ENCODE results near the gene SPATA20. TPM values are rescaled to one million over a fixed set of nuclear protein-coding genes. Genes with fewer than 3 reads are reported as not detected.

The SPATA20 gene
- total RNA-seq, 1 donor from 2014 or later, result 27.7 TPM

DNA sequence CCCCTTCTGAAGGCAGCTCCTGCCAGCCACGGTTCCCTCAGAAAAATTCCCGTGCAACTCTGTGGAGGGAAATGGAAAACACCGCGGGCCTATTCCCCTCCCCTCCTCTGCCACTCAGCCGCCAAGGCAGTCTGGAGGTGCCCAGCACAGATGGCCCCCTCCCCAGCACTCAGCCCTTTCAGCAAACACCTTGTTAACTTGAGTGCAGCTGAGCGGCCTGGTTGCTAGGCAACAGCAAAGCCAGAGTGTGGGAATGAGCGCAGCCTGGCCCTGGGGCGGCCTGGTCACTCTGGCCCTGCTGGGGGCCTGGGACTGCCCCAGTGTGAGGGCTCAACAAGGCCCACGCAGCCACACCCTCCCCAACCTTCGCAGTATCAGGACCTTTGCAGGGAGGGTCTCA lies 46.3 kb downstream of the SPATA20 start:
- H3K4me1 ChIP-seq (ENCODE audit: control insufficient read depth in 3 of 3, insufficient read depth in 3 of 3, low read length in 3 of 3), result peaks cover 16 to 20% (median 18%) of the 10 kb centered on the region in 3 donors
- H3K36me3 ChIP-seq (ENCODE audit: control insufficient read depth in 3 of 3, insufficient read depth in 3 of 3, low read length in 3 of 3), result no peaks in the 10 kb centered on the region
- no peak overlapping the region for H3K27ac ChIP-seq (ENCODE audit: low read depth, low read length)
- H3K27me3 ChIP-seq (ENCODE audit: control insufficient read depth in 3 of 3, insufficient read depth in 3 of 3, low read length in 3 of 3), result no peaks in the 10 kb centered on the region
- H3K9ac ChIP-seq (ENCODE audit: low read depth in 1 of 3, low read length in 3 of 3), result no peak overlapping the region
- H3K9me3 ChIP-seq (ENCODE audit: control insufficient read depth in 3 of 3, low read length in 3 of 3), result no peaks in the 10 kb centered on the region
- no peak overlapping the region for H3K4me3 ChIP-seq (ENCODE audit: low read length in 3 of 3)

DNA sequence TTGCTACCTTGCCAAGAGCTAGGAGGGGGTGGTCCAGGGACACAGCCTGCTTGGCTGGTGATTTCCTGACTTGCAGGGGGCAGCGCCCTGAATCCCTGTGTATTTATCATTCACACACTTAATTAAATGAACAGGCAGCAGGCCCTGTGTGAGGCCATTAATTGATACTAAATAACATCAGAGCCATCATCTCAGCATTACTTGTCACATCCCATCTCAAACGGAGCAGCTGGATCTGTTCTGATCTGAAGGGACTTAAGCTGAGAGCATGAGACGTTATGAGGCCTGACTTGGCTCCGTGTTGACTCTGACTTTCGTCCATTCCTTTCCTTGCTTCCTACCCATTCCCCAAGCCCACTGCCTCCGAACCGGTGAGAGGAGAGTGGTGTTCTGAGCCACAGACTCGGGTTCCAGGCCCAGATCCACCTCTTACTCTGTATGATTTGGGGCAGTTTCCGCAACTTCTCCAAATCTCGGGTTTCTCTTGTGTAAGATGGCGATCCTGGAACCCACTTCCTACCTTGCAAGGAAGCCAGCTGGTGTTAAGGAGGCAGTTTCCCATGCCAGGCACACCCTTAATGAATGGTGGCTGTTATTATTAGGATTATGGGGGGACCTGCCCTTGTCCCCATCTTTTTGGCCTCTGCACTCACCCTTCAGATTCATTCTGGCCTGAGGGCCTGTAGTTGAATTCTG lies 47.3 kb downstream of the SPATA20 start:
- H3K9me3 ChIP-seq (ENCODE audit: control insufficient read depth in 3 of 3, low read length in 3 of 3), result no peaks in the 10 kb centered on the region
- H3K36me3 ChIP-seq (ENCODE audit: control insufficient read depth in 3 of 3, insufficient read depth in 3 of 3, low read length in 3 of 3), result no peaks in the 10 kb centered on the region
- no peak overlapping the region for H3K9ac ChIP-seq (ENCODE audit: low read depth in 1 of 3, low read length in 3 of 3)
- H3K27me3 ChIP-seq (ENCODE audit: control insufficient read depth in 3 of 3, insufficient read depth in 3 of 3, low read length in 3 of 3), result no peaks in the 10 kb centered on the region
- H3K4me3 ChIP-seq (ENCODE audit: low read length in 3 of 3), result no peak overlapping the region
- no peak overlapping the region for H3K27ac ChIP-seq (ENCODE audit: low read depth, low read length)
- peaks cover 11 to 14% (median 12%) of the 10 kb centered on the region in 3 donors for H3K4me1 ChIP-seq (ENCODE audit: control insufficient read depth in 3 of 3, insufficient read depth in 3 of 3, low read length in 3 of 3)

DNA sequence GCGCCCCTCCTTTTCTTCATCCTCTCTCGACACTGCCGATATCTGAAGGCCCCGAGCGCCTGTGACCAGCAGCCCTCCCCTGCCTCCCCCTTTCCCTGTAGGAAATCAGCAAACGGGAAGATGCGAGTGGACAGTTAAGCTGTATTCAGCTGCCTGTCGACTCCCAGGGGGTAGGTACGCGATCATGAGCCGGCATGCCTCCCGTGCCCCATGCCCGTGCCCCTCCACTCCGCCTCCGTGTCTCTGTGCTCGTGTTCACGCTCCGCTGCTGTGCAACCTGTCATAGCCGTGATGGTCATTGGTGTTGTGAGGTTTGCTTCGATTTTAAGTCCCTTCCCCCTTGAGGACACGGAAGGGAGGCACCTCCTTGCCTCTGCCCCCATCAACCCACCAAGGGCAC lies 47.9 kb downstream of the SPATA20 start:
- Histone ChIP-seq H3K9ac (ENCODE audit: low read depth in 1 of 3, low read length in 3 of 3) (no peak overlapping the region), H3K36me3 (ENCODE audit: control insufficient read depth in 3 of 3, insufficient read depth in 3 of 3, low read length in 3 of 3) (no peaks in the 10 kb centered on the region), H3K4me1 (ENCODE audit: control insufficient read depth in 3 of 3, insufficient read depth in 3 of 3, low read length in 3 of 3) (peaks cover 5 to 8% (median 6%) of the 10 kb centered on the region in 3 donors), H3K27ac (ENCODE audit: low read depth, low read length) (no peak overlapping the region), H3K27me3 (ENCODE audit: control insufficient read depth in 3 of 3, insufficient read depth in 3 of 3, low read length in 3 of 3) (no peaks in the 10 kb centered on the region), H3K9me3 (ENCODE audit: control insufficient read depth in 3 of 3, low read length in 3 of 3) (no peaks in the 10 kb centered on the region), H3K4me3 (ENCODE audit: low read length in 3 of 3) (no peak overlapping the region)

GRCh38 chr17:50596191-50597037 lies 49.4 kb downstream of the SPATA20 start:
- H3K4me3 ChIP-seq (ENCODE audit: low read length in 3 of 3), result no peak overlapping the region
- H3K27me3 ChIP-seq (ENCODE audit: control insufficient read depth in 3 of 3, insufficient read depth in 3 of 3, low read length in 3 of 3), result no peaks in the 10 kb centered on the region
- H3K9ac ChIP-seq (ENCODE audit: low read depth in 1 of 3, low read length in 3 of 3), result no peak overlapping the region
- no peaks in the 10 kb centered on the region for H3K36me3 ChIP-seq (ENCODE audit: control insufficient read depth in 3 of 3, insufficient read depth in 3 of 3, low read length in 3 of 3)
- H3K9me3 ChIP-seq (ENCODE audit: control insufficient read depth in 3 of 3, low read length in 3 of 3), result no peaks in the 10 kb centered on the region
- H3K4me1 ChIP-seq (ENCODE audit: control insufficient read depth in 3 of 3, insufficient read depth in 3 of 3, low read length in 3 of 3), result no peaks in the 10 kb centered on the region
- no peak overlapping the region for H3K27ac ChIP-seq (ENCODE audit: low read depth, low read length)

DNA sequence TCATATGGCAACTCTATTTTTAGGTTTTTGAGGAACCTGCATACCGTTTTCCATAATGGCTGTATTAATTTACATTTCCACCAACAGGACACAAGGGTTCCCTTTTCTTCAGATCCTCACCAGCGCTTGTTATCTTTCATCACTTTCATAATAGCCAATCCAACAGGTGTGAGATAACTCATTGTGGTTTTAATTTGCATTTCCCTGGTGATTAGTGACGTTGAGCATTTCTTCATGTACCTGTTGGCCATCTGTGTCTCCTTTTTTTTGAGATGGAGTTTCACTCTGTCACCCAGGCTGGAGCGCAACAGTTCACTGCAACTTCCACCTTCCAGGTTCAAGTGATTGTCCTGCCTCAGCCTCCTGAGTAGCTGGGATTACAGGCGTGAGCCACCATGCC lies 51.5 kb downstream of the SPATA20 start:
- Histone ChIP-seq H3K27me3 (ENCODE audit: control insufficient read depth in 3 of 3, insufficient read depth in 3 of 3, low read length in 3 of 3) (peaks cover 4 to 7% (median 5%) of the 10 kb centered on the region in 3 donors), H3K9ac (ENCODE audit: low read depth in 1 of 3, low read length in 3 of 3) (no peak overlapping the region), H3K36me3 (ENCODE audit: control insufficient read depth in 3 of 3, insufficient read depth in 3 of 3, low read length in 3 of 3) (no peaks in the 10 kb centered on the region), H3K4me3 (ENCODE audit: low read length in 3 of 3) (no peak overlapping the region), H3K27ac (ENCODE audit: low read depth, low read length) (no peak overlapping the region), H3K9me3 (ENCODE audit: control insufficient read depth in 3 of 3, low read length in 3 of 3) (no peaks in the 10 kb centered on the region), H3K4me1 (ENCODE audit: control insufficient read depth in 3 of 3, insufficient read depth in 3 of 3, low read length in 3 of 3) (no peaks in the 10 kb centered on the region)

DNA sequence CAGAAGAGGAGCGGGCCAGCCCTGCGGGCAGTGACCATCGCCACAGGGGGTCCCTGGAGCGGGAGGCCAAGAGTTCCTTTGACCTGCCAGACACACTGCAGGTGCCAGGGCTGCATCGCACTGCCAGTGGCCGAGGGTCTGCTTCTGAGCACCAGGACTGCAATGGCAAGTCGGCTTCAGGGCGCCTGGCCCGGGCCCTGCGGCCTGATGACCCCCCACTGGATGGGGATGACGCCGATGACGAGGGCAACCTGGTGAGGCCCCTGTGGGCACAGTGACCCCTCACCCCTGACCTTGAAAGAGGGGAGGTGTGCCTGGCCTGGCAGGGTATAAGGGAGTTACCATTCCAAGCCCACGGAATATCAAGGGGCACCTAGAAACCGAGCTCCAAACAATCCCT lies 52.6 kb downstream of the SPATA20 start:
- no peak overlapping the region for H3K9ac ChIP-seq (ENCODE audit: low read depth in 1 of 3, low read length in 3 of 3)
- no peak overlapping the region for H3K27ac ChIP-seq (ENCODE audit: low read depth, low read length)
- H3K4me3 ChIP-seq (ENCODE audit: low read length in 3 of 3), result no peak overlapping the region
- no peaks in the 10 kb centered on the region for H3K36me3 ChIP-seq (ENCODE audit: control insufficient read depth in 3 of 3, insufficient read depth in 3 of 3, low read length in 3 of 3)
- H3K4me1 ChIP-seq (ENCODE audit: control insufficient read depth in 3 of 3, insufficient read depth in 3 of 3, low read length in 3 of 3), result peaks cover 5 to 7% (median 7%) of the 10 kb centered on the region in 3 donors
- H3K27me3 ChIP-seq (ENCODE audit: control insufficient read depth in 3 of 3, insufficient read depth in 3 of 3, low read length in 3 of 3), result peaks cover 5 to 12% (median 7%) of the 10 kb centered on the region in 3 donors
- no peaks in the 10 kb centered on the region for H3K9me3 ChIP-seq (ENCODE audit: control insufficient read depth in 3 of 3, low read length in 3 of 3)

GRCh38 chr17:50601823-50602375 lies 54.9 kb downstream of the SPATA20 start:
- Histone ChIP-seq H3K4me3 (ENCODE audit: low read length in 3 of 3) (no peak overlapping the region), H3K27me3 (ENCODE audit: control insufficient read depth in 3 of 3, insufficient read depth in 3 of 3, low read length in 3 of 3) (peaks cover 7 to 27% (median 13%) of the 10 kb centered on the region in 3 donors), H3K4me1 (ENCODE audit: control insufficient read depth in 3 of 3, insufficient read depth in 3 of 3, low read length in 3 of 3) (peaks cover 12 to 20% (median 20%) of the 10 kb centered on the region in 3 donors), H3K9me3 (ENCODE audit: control insufficient read depth in 3 of 3, low read length in 3 of 3) (no peaks in the 10 kb centered on the region), H3K9ac (ENCODE audit: low read depth in 1 of 3, low read length in 3 of 3) (no peak overlapping the region), H3K36me3 (ENCODE audit: control insufficient read depth in 3 of 3, insufficient read depth in 3 of 3, low read length in 3 of 3) (no peaks in the 10 kb centered on the region), H3K27ac (ENCODE audit: low read depth, low read length) (no peak overlapping the region)

DNA sequence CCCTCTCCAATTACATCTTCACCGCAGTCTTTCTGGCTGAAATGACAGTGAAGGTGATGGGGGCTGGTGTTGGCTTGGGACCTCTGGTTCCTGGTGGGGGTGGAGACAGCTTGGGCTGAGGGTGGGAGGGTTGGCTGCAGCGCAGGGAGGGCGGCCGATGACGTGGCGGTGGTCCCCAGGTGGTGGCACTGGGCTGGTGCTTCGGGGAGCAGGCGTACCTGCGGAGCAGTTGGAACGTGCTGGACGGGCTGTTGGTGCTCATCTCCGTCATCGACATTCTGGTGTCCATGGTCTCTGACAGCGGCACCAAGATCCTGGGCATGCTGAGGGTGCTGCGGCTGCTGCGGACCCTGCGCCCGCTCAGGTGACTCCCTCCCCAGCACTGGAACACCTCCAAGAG lies 55.9 kb downstream of the SPATA20 start:
- Histone ChIP-seq H3K4me3 (ENCODE audit: low read length in 3 of 3) (no peak overlapping the region), H3K27me3 (ENCODE audit: control insufficient read depth in 3 of 3, insufficient read depth in 3 of 3, low read length in 3 of 3) (peaks cover 7 to 27% (median 13%) of the 10 kb centered on the region in 3 donors), H3K36me3 (ENCODE audit: control insufficient read depth in 3 of 3, insufficient read depth in 3 of 3, low read length in 3 of 3) (no peaks in the 10 kb centered on the region), H3K4me1 (ENCODE audit: control insufficient read depth in 3 of 3, insufficient read depth in 3 of 3, low read length in 3 of 3) (peaks cover 12 to 20% (median 20%) of the 10 kb centered on the region in 3 donors), H3K9ac (ENCODE audit: low read depth in 1 of 3, low read length in 3 of 3) (no peak overlapping the region), H3K9me3 (ENCODE audit: control insufficient read depth in 3 of 3, low read length in 3 of 3) (no peaks in the 10 kb centered on the region), H3K27ac (ENCODE audit: low read depth, low read length) (no peak overlapping the region)

- no peaks in the 10 kb centered on the region for H3K9me3 ChIP-seq (ENCODE audit: control insufficient read depth in 3 of 3, low read length in 3 of 3)
- H3K4me1 ChIP-seq (ENCODE audit: control insufficient read depth in 3 of 3, insufficient read depth in 3 of 3, low read length in 3 of 3), result peaks cover 12 to 20% (median 20%) of the 10 kb centered on the region in 3 donors
- H3K4me3 ChIP-seq (ENCODE audit: low read length in 3 of 3), result no peak overlapping the region
- H3K36me3 ChIP-seq (ENCODE audit: control insufficient read depth in 3 of 3, insufficient read depth in 3 of 3, low read length in 3 of 3), result no peaks in the 10 kb centered on the region
- no peak overlapping the region for H3K9ac ChIP-seq (ENCODE audit: low read depth in 1 of 3, low read length in 3 of 3)
- peaks cover 7 to 27% (median 13%) of the 10 kb centered on the region in 3 donors for H3K27me3 ChIP-seq (ENCODE audit: control insufficient read depth in 3 of 3, insufficient read depth in 3 of 3, low read length in 3 of 3)
- no peak overlapping the region for H3K27ac ChIP-seq (ENCODE audit: low read depth, low read length)
These were observed 56.4 kb downstream of the SPATA20 start for GRCh38 chr17:50603340-50603739.

DNA sequence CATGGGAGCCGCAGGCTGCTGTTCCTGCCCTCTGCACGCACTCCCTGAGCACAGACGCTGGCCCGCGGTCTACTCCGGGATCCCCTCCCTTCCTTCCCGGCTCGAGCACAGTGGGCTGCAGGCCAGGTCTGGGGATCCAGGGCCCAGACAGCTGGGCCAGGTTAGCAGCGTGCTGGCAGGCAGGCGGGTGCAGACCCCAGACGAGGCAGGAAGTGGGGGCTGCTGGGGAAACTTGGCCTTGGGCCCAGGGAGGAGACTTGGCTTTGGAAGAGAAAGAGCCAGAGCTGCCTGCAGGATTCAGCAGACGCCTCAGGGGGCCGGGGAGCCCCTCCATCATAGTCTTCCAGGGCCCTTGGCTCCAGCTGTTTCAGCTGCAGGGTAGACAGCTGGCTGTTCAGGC lies 57.5 kb downstream of the SPATA20 start:
- Histone ChIP-seq H3K27me3 (ENCODE audit: control insufficient read depth in 3 of 3, insufficient read depth in 3 of 3, low read length in 3 of 3) (peaks cover 7 to 28% (median 22%) of the 10 kb centered on the region in 3 donors), H3K4me3 (ENCODE audit: low read length in 3 of 3) (no peak overlapping the region), H3K4me1 (ENCODE audit: control insufficient read depth in 3 of 3, insufficient read depth in 3 of 3, low read length in 3 of 3) (peaks cover 12 to 20% (median 20%) of the 10 kb centered on the region in 3 donors), H3K27ac (ENCODE audit: low read depth, low read length) (no peak overlapping the region), H3K9me3 (ENCODE audit: control insufficient read depth in 3 of 3, low read length in 3 of 3) (no peaks in the 10 kb centered on the region), H3K36me3 (ENCODE audit: control insufficient read depth in 3 of 3, insufficient read depth in 3 of 3, low read length in 3 of 3) (no peaks in the 10 kb centered on the region), H3K9ac (ENCODE audit: low read depth in 1 of 3, low read length in 3 of 3) (peak overlapping the region in 1 of 3 donors; percentile 33)
